ENCODE data around the gene YPEL3.

- TF ChIP-seq POLR2A (IDR thresholded peaks at IDR 0.05) (peak in 1 of 3 donors; percentile 16), CTCF (IDR thresholded peaks at IDR 0.05) (no peak)
Measured at GRCh38 chr16:30065943-30066760, 29.9 kb downstream of the YPEL3 start.

Measured in body of pancreas (tissue), 4 donors.